ENCODE results near the gene KNG1.
A peak's percentile ranks its signal among the peaks of the same experiment; 100 is the strongest.

Gene KNG1

GRCh38 chr3:186772701-186773417 lies 55.7 kb downstream of the KNG1 start:
- peak; percentile 89 for ATAC-seq (ENCODE audit: low read depth)
- peak; percentile 58 to 61 for DNase-seq (ENCODE audit: low spot score in 2 of 2)
- H3K4me3 Mint-ChIP-seq: peak overlapping the region; percentile 88
- no peaks in the 10 kb centered on the region for H3K27me3 Mint-ChIP-seq
- no peaks in the 10 kb centered on the region for H3K9me3 Mint-ChIP-seq
- peaks cover 10% of the 10 kb centered on the region for H3K4me1 Mint-ChIP-seq
- peak overlapping the region; percentile 88 for H3K27ac Mint-ChIP-seq
- no peaks in the 10 kb centered on the region for H3K36me3 Mint-ChIP-seq

- Mint-ChIP-seq H3K27me3 (no peaks in the 10 kb centered on the region), H3K9me3 (no peaks in the 10 kb centered on the region), H3K4me1 (peaks cover 10% of the 10 kb centered on the region), H3K27ac (no peak overlapping the region), H3K36me3 (no peaks in the 10 kb centered on the region), H3K4me3 (no peak overlapping the region)
- ATAC-seq (ENCODE audit: low read depth): no peak
- no peak for DNase-seq (ENCODE audit: low spot score in 2 of 2)
Measured at GRCh38 chr3:186775999-186776398, 58.8 kb downstream of the KNG1 start.

GRCh38 chr3:186779204-186779603 lies 62.0 kb downstream of the KNG1 start:
- H3K27ac Mint-ChIP-seq: no peak overlapping the region
- H3K9me3 Mint-ChIP-seq: no peaks in the 10 kb centered on the region
- H3K4me3 Mint-ChIP-seq: no peak overlapping the region

GRCh38 chr3:186782542-186783057 lies 65.4 kb downstream of the KNG1 start:
- Mint-ChIP-seq H3K36me3 (peaks cover 28% of the 10 kb centered on the region), H3K9me3 (no peaks in the 10 kb centered on the region)
- no peak for ATAC-seq (ENCODE audit: low read depth)

More at GRCh38 chr3:186779204-186779603, 62.0 kb downstream of the KNG1 start:
- H3K36me3 Mint-ChIP-seq: peaks cover 5% of the 10 kb centered on the region
- H3K27me3 Mint-ChIP-seq: no peaks in the 10 kb centered on the region
- ATAC-seq (ENCODE audit: low read depth) (no peak), DNase-seq (ENCODE audit: low spot score in 2 of 2) (no peak)
- peaks cover 9% of the 10 kb centered on the region for H3K4me1 Mint-ChIP-seq

GRCh38 chr3:186783058-186783730 lies 66.0 kb downstream of the KNG1 start, which contains the start of gene EIF4A2:
Gene EIF4A2 (plus strand): TSS chr3:186783577. CDS start chr3:186783611, 34 bp downstream.
- Mint-ChIP-seq H3K27me3 (no peaks in the 10 kb centered on the region), H3K36me3 (peaks cover 34% of the 10 kb centered on the region), H3K4me3 (peak within 1 kb of the TSS; percentile 91), H3K9me3 (no peaks in the 10 kb centered on the region), H3K4me1 (peaks cover 36% of the 10 kb centered on the region), H3K27ac (peak within 1 kb of the TSS; percentile 97)
- DNase-seq (ENCODE audit: low spot score in 2 of 2): peak; percentile 92 to 93
- ATAC-seq (ENCODE audit: low read depth): peak; percentile 75

More at GRCh38 chr3:186782542-186783057, 65.4 kb downstream of the KNG1 start:
- Mint-ChIP-seq H3K27ac (peak overlapping the region; percentile 97), H3K4me3 (peak overlapping the region; percentile 91), H3K27me3 (no peaks in the 10 kb centered on the region), H3K4me1 (peaks cover 30% of the 10 kb centered on the region)
- no peak for DNase-seq (ENCODE audit: low spot score in 2 of 2)

GRCh38 chr3:186783731-186784515 lies 66.8 kb downstream of the KNG1 start:
- Mint-ChIP-seq H3K4me1 (peaks cover 40% of the 10 kb centered on the region), H3K9me3 (no peaks in the 10 kb centered on the region), H3K36me3 (peaks cover 40% of the 10 kb centered on the region), H3K4me3 (peak overlapping the region; percentile 91), H3K27ac (peak overlapping the region; percentile 97), H3K27me3 (no peaks in the 10 kb centered on the region)
- DNase-seq (ENCODE audit: low spot score in 2 of 2) (peak; percentile 82 to 88), ATAC-seq (ENCODE audit: low read depth) (peak; percentile 70)

- H3K36me3 Mint-ChIP-seq: peaks cover 44% of the 10 kb centered on the region
- ATAC-seq (ENCODE audit: low read depth) (no peak), DNase-seq (ENCODE audit: low spot score in 2 of 2) (no peak)
- H3K4me1 Mint-ChIP-seq: peaks cover 44% of the 10 kb centered on the region
- peak overlapping the region; percentile 91 for H3K4me3 Mint-ChIP-seq
- H3K27me3 Mint-ChIP-seq: no peaks in the 10 kb centered on the region
- peak overlapping the region; percentile 97 for H3K27ac Mint-ChIP-seq
- no peaks in the 10 kb centered on the region for H3K9me3 Mint-ChIP-seq
Measured at GRCh38 chr3:186784820-186785494, 67.8 kb downstream of the KNG1 start.

GRCh38 chr3:186785495-186786018 lies 68.4 kb downstream of the KNG1 start:
- Mint-ChIP-seq H3K4me1 (peaks cover 44% of the 10 kb centered on the region), H3K36me3 (peaks cover 44% of the 10 kb centered on the region), H3K9me3 (no peaks in the 10 kb centered on the region), H3K27me3 (no peaks in the 10 kb centered on the region), H3K27ac (peak overlapping the region; percentile 97), H3K4me3 (peak overlapping the region; percentile 91)
- ATAC-seq (ENCODE audit: low read depth): no peak
- DNase-seq (ENCODE audit: low spot score in 2 of 2): no peak

- peak overlapping the region; percentile 60 for H3K4me3 Mint-ChIP-seq
- H3K27me3 Mint-ChIP-seq: no peaks in the 10 kb centered on the region
- no peak for DNase-seq (ENCODE audit: low spot score in 2 of 2)
- no peaks in the 10 kb centered on the region for H3K9me3 Mint-ChIP-seq
- peak overlapping the region; percentile 97 for H3K27ac Mint-ChIP-seq
- peaks cover 47% of the 10 kb centered on the region for H3K36me3 Mint-ChIP-seq
- peaks cover 46% of the 10 kb centered on the region for H3K4me1 Mint-ChIP-seq
- no peak for ATAC-seq (ENCODE audit: low read depth)
Measured at GRCh38 chr3:186786922-186787321, 69.8 kb downstream of the KNG1 start.

- peaks cover 42% of the 10 kb centered on the region for H3K4me1 Mint-ChIP-seq
Measured at GRCh38 chr3:186787642-186788481, 70.7 kb downstream of the KNG1 start.

GRCh38 chr3:186788482-186789370 lies 71.6 kb downstream of the KNG1 start:
- Mint-ChIP-seq H3K27ac (peak overlapping the region; percentile 97), H3K4me1 (peaks cover 42% of the 10 kb centered on the region), H3K9me3 (no peaks in the 10 kb centered on the region), H3K36me3 (peaks cover 47% of the 10 kb centered on the region), H3K27me3 (no peaks in the 10 kb centered on the region), H3K4me3 (peak overlapping the region; percentile 47)
- DNase-seq (ENCODE audit: low spot score in 2 of 2) (no peak), ATAC-seq (ENCODE audit: low read depth) (no peak)

More at GRCh38 chr3:186787642-186788481, 70.7 kb downstream of the KNG1 start:
- Mint-ChIP-seq H3K27ac (peak overlapping the region; percentile 97), H3K36me3 (peaks cover 47% of the 10 kb centered on the region), H3K9me3 (no peaks in the 10 kb centered on the region), H3K4me3 (peak overlapping the region; percentile 60), H3K27me3 (no peaks in the 10 kb centered on the region)
- DNase-seq (ENCODE audit: low spot score in 2 of 2): no peak
- no peak for ATAC-seq (ENCODE audit: low read depth)
